Measurements from ENCODE around the gene KLRF2.

Gene KLRF2

GRCh38 chr12:9897535-9897934, 16.2 kb downstream of the KLRF2 start:
- no peaks in the 10 kb centered on the region for H3K4me1 ChIP-seq (ENCODE audit: control insufficient read depth in 1 of 2, insufficient read depth in 2 of 2, low read length in 2 of 2)
- H2BK120ac ChIP-seq (ENCODE audit: insufficient read depth, low read length, poor library complexity) = no peak overlapping the region
- no peak overlapping the region for H4K91ac ChIP-seq (ENCODE audit: low read depth, low read length)
- H4K8ac ChIP-seq (ENCODE audit: low read depth, low read length) = no peak overlapping the region
- no peak overlapping the region for H2BK5ac ChIP-seq (ENCODE audit: low read depth, low read length, poor library complexity)
- no peak overlapping the region for H3K23ac ChIP-seq (ENCODE audit: low read length)
- H3K36me3 ChIP-seq (ENCODE audit: control insufficient read depth in 1 of 2, insufficient read depth in 2 of 2, low read length in 2 of 2) = no peaks in the 10 kb centered on the region
- H3K9me3 ChIP-seq (ENCODE audit: insufficient read depth, low read depth, low read length) = no peaks in the 10 kb centered on the region
- no peak for DNase-seq
- no peak overlapping the region for H2BK12ac ChIP-seq (ENCODE audit: low read length)
- no CpG with 5 or more reads among the region's 6 CpGs for WGBS (ENCODE audit: extremely low coverage, insufficient coverage, insufficient read length)
- no peak overlapping the region for H3K4me3 ChIP-seq (ENCODE audit: low read depth, low read length)
- no peak overlapping the region for H3K14ac ChIP-seq (ENCODE audit: low read length)
- no peak overlapping the region for H3K18ac ChIP-seq (ENCODE audit: low read length)
- H3K4me2 ChIP-seq (ENCODE audit: low read length) = no peak overlapping the region
- H3K79me1 ChIP-seq (ENCODE audit: low read length) = no peaks in the 10 kb centered on the region
- no peaks in the 10 kb centered on the region for H3K27me3 ChIP-seq (ENCODE audit: insufficient read depth, low read length)
- H3K79me2 ChIP-seq (ENCODE audit: control insufficient read depth, insufficient read depth, low read length, poor library complexity) = no peaks in the 10 kb centered on the region
- no peak overlapping the region for H3K9ac ChIP-seq (ENCODE audit: low read length)
- no peak overlapping the region for H2AFZ ChIP-seq (ENCODE audit: insufficient read depth, low read length, poor library complexity)
- H3K4ac ChIP-seq (ENCODE audit: low read depth, low read length) = no peak overlapping the region
- no peak overlapping the region for H3K27ac ChIP-seq (ENCODE audit: low read depth, low read length)
- H2AK5ac ChIP-seq (ENCODE audit: low read length) = no peak overlapping the region
- H4K12ac ChIP-seq (ENCODE audit: low read depth, low read length) = no peak overlapping the region

- H3K79me1 ChIP-seq (ENCODE audit: low read length) = no peaks in the 10 kb centered on the region
- WGBS (ENCODE audit: extremely low coverage, insufficient coverage, insufficient read length) = no CpG with 5 or more reads among the region's 2 CpGs
Measured at GRCh38 chr12:9899209-9899608, 17.9 kb downstream of the KLRF2 start.

GRCh38 chr12:9900930-9901329, 19.6 kb downstream of the KLRF2 start:
- Histone ChIP-seq H3K9me3 (ENCODE audit: insufficient read depth, low read depth, low read length) (peaks cover 6% of the 10 kb centered on the region), H3K14ac (ENCODE audit: low read length) (no peak overlapping the region)
- no CpG with 5 or more reads among the region's 2 CpGs for WGBS (ENCODE audit: extremely low coverage, insufficient coverage, insufficient read length)

More at GRCh38 chr12:9899209-9899608, 17.9 kb downstream of the KLRF2 start:
- no peak overlapping the region for H3K4me2 ChIP-seq (ENCODE audit: low read length)
- no peak overlapping the region for H3K18ac ChIP-seq (ENCODE audit: low read length)
- no peak overlapping the region for H2AK5ac ChIP-seq (ENCODE audit: low read length)
- H2BK12ac ChIP-seq (ENCODE audit: low read length) = no peak overlapping the region
- no peak overlapping the region for H4K8ac ChIP-seq (ENCODE audit: low read depth, low read length)
- H3K23ac ChIP-seq (ENCODE audit: low read length) = no peak overlapping the region
- no peaks in the 10 kb centered on the region for H3K79me2 ChIP-seq (ENCODE audit: control insufficient read depth, insufficient read depth, low read length, poor library complexity)
- no peak overlapping the region for H2BK5ac ChIP-seq (ENCODE audit: low read depth, low read length, poor library complexity)
- H2BK120ac ChIP-seq (ENCODE audit: insufficient read depth, low read length, poor library complexity) = no peak overlapping the region
- H4K91ac ChIP-seq (ENCODE audit: low read depth, low read length) = no peak overlapping the region
- H2AFZ ChIP-seq (ENCODE audit: insufficient read depth, low read length, poor library complexity) = no peak overlapping the region
- H3K4ac ChIP-seq (ENCODE audit: low read depth, low read length) = no peak overlapping the region
- H3K4me1 ChIP-seq (ENCODE audit: control insufficient read depth in 1 of 2, insufficient read depth in 2 of 2, low read length in 2 of 2) = no peaks in the 10 kb centered on the region
- no peak overlapping the region for H3K9ac ChIP-seq (ENCODE audit: low read length)
- H3K14ac ChIP-seq (ENCODE audit: low read length) = no peak overlapping the region
- peaks cover 6% of the 10 kb centered on the region for H3K9me3 ChIP-seq (ENCODE audit: insufficient read depth, low read depth, low read length)
- DNase-seq = no peak
- no peak overlapping the region for H3K27ac ChIP-seq (ENCODE audit: low read depth, low read length)
- H3K27me3 ChIP-seq (ENCODE audit: insufficient read depth, low read length) = no peaks in the 10 kb centered on the region
- H3K36me3 ChIP-seq (ENCODE audit: control insufficient read depth in 1 of 2, insufficient read depth in 2 of 2, low read length in 2 of 2) = no peaks in the 10 kb centered on the region
- H4K12ac ChIP-seq (ENCODE audit: low read depth, low read length) = no peak overlapping the region
- no peak overlapping the region for H3K4me3 ChIP-seq (ENCODE audit: low read depth, low read length)

GRCh38 chr12:9902539-9903228, 21.4 kb downstream of the KLRF2 start:
- H3K79me2 ChIP-seq (ENCODE audit: control insufficient read depth, insufficient read depth, low read length, poor library complexity) = no peaks in the 10 kb centered on the region
- no peak overlapping the region for H4K91ac ChIP-seq (ENCODE audit: low read depth, low read length)
- H3K27me3 ChIP-seq (ENCODE audit: insufficient read depth, low read length) = no peaks in the 10 kb centered on the region
- H3K4me1 ChIP-seq (ENCODE audit: control insufficient read depth in 1 of 2, insufficient read depth in 2 of 2, low read length in 2 of 2) = no peaks in the 10 kb centered on the region
- no peak overlapping the region for H3K4ac ChIP-seq (ENCODE audit: low read depth, low read length)
- no peak overlapping the region for H2AFZ ChIP-seq (ENCODE audit: insufficient read depth, low read length, poor library complexity)
- no peak overlapping the region for H3K18ac ChIP-seq (ENCODE audit: low read length)
- no peak overlapping the region for H3K4me3 ChIP-seq (ENCODE audit: low read depth, low read length)
- H3K9me3 ChIP-seq (ENCODE audit: insufficient read depth, low read depth, low read length) = peaks cover 6% of the 10 kb centered on the region
- H4K12ac ChIP-seq (ENCODE audit: low read depth, low read length) = no peak overlapping the region
- H3K23ac ChIP-seq (ENCODE audit: low read length) = no peak overlapping the region
- WGBS (ENCODE audit: extremely low coverage, insufficient coverage, insufficient read length) = no CpG with 5 or more reads among the region's 7 CpGs
- H3K36me3 ChIP-seq (ENCODE audit: control insufficient read depth in 1 of 2, insufficient read depth in 2 of 2, low read length in 2 of 2) = no peaks in the 10 kb centered on the region
- no peak overlapping the region for H3K4me2 ChIP-seq (ENCODE audit: low read length)
- H2AK5ac ChIP-seq (ENCODE audit: low read length) = no peak overlapping the region
- no peak overlapping the region for H3K9ac ChIP-seq (ENCODE audit: low read length)
- H2BK120ac ChIP-seq (ENCODE audit: insufficient read depth, low read length, poor library complexity) = no peak overlapping the region
- no peak overlapping the region for H4K8ac ChIP-seq (ENCODE audit: low read depth, low read length)
- no peak overlapping the region for H2BK12ac ChIP-seq (ENCODE audit: low read length)
- H3K14ac ChIP-seq (ENCODE audit: low read length) = no peak overlapping the region
- H2BK5ac ChIP-seq (ENCODE audit: low read depth, low read length, poor library complexity) = no peak overlapping the region
- no peaks in the 10 kb centered on the region for H3K79me1 ChIP-seq (ENCODE audit: low read length)
- DNase-seq = no peak
- no peak overlapping the region for H3K27ac ChIP-seq (ENCODE audit: low read depth, low read length)

More at GRCh38 chr12:9900930-9901329, 19.6 kb downstream of the KLRF2 start:
- Histone ChIP-seq H2BK120ac (ENCODE audit: insufficient read depth, low read length, poor library complexity) (no peak overlapping the region), H4K91ac (ENCODE audit: low read depth, low read length) (no peak overlapping the region), H3K27ac (ENCODE audit: low read depth, low read length) (no peak overlapping the region), H3K4me2 (ENCODE audit: low read length) (no peak overlapping the region), H3K9ac (ENCODE audit: low read length) (no peak overlapping the region), H2BK5ac (ENCODE audit: low read depth, low read length, poor library complexity) (no peak overlapping the region), H3K4me3 (ENCODE audit: low read depth, low read length) (no peak overlapping the region), H2AFZ (ENCODE audit: insufficient read depth, low read length, poor library complexity) (no peak overlapping the region), H3K4me1 (ENCODE audit: control insufficient read depth in 1 of 2, insufficient read depth in 2 of 2, low read length in 2 of 2) (no peaks in the 10 kb centered on the region), H3K18ac (ENCODE audit: low read length) (no peak overlapping the region), H3K27me3 (ENCODE audit: insufficient read depth, low read length) (no peaks in the 10 kb centered on the region), H3K79me2 (ENCODE audit: control insufficient read depth, insufficient read depth, low read length, poor library complexity) (no peaks in the 10 kb centered on the region), H2BK12ac (ENCODE audit: low read length) (no peak overlapping the region), H3K36me3 (ENCODE audit: control insufficient read depth in 1 of 2, insufficient read depth in 2 of 2, low read length in 2 of 2) (no peaks in the 10 kb centered on the region), H2AK5ac (ENCODE audit: low read length) (no peak overlapping the region), H4K12ac (ENCODE audit: low read depth, low read length) (no peak overlapping the region), H3K23ac (ENCODE audit: low read length) (no peak overlapping the region), H4K8ac (ENCODE audit: low read depth, low read length) (no peak overlapping the region), H3K79me1 (ENCODE audit: low read length) (no peaks in the 10 kb centered on the region), H3K4ac (ENCODE audit: low read depth, low read length) (no peak overlapping the region)
- DNase-seq = no peak

Measured in trophoblast cell (in vitro differentiated cells and primary cell).